ENCODE results near the gene ACACA.

- no peak for TF ChIP-seq CTCF (tag by site-specific recombination; IDR thresholded peaks at IDR 0.05)
- TF ChIP-seq KLF7 (tag by site-specific recombination; IDR thresholded peaks at IDR 0.05; ENCODE audit: borderline replicate concordance) = no peak
- no peak for TF ChIP-seq WT1 (tag by site-specific recombination; IDR thresholded peaks at IDR 0.05)
- no peak for TF ChIP-seq ZNF10 (tag by site-specific recombination; IDR thresholded peaks at IDR 0.05)
- TF ChIP-seq ZBTB7A (tag by site-specific recombination; IDR thresholded peaks at IDR 0.05; ENCODE audit: low read depth) = no peak
- TF ChIP-seq TRIM28 (IDR thresholded peaks at IDR 0.05; ENCODE audit: borderline replicate concordance, low read length) = no peak
- TF ChIP-seq ZBTB10 (tag by site-specific recombination; IDR thresholded peaks at IDR 0.05) = no peak
- no peak for TF ChIP-seq ZBTB48 (tag by site-specific recombination; IDR thresholded peaks at IDR 0.05)
- no peak for TF ChIP-seq ZNF707 (tag by site-specific recombination; IDR thresholded peaks at IDR 0.05)
- TF ChIP-seq ZBTB17 (tag by site-specific recombination; IDR thresholded peaks at IDR 0.05) = no peak
- no peak for TF ChIP-seq ZNF292 (tag by site-specific recombination; IDR thresholded peaks at IDR 0.05; ENCODE audit: borderline replicate concordance, low read depth)
- no peak for TF ChIP-seq ZFP41 (tag by site-specific recombination; IDR thresholded peaks at IDR 0.05; ENCODE audit: borderline replicate concordance)
- no peak for TF ChIP-seq ZBTB8A (tag by site-specific recombination; IDR thresholded peaks at IDR 0.05)
- no peak for TF ChIP-seq ZSCAN30 (tag by site-specific recombination; IDR thresholded peaks at IDR 0.05)
Measured at GRCh38 chr17:37045351-37045922, 361.2 kb downstream of the ACACA start.

All from HEK293 (cell line).